Spleen (tissue), 7 donors: ENCODE measurements around the gene TAOK3.

ENCODE experiments used
- CTCF ChIP-seq, 11 experiments: fragments of 200-600 bp in 7 of 11; fragments of 450-650 bp in 4 of 11; sonication (generic) in 4 of 11; IDR thresholded peaks in 8 of 11; conservative IDR thresholded peaks in 3 of 11; 1 replicate in 7 of 11; 2 replicates in 4 of 11; pipeline versions ENCODE4 v1.4.0 to v1.8.0; 2016 to 2021; ENCODE audit warnings: antibody characterized with exemption in 11 of 11, inconsistent platforms in 4 of 11, mild to moderate bottlenecking in 1 of 11
- POLR2AphosphoS5 ChIP-seq, 3 donors: sonication (generic); formaldehyde crosslinking; IDR thresholded peaks; one replicate each; pipeline ENCODE4 v1.5.1; 2017; ENCODE audit warnings: antibody characterized with exemption in 3 of 3
- donor health status: DM: no; HTN: no; CAD: no; lungs with moderate emphysema.
- donor health status: DM: no; HTN: no; CAD: no.
- donor health status: DM: no; HTN: no; CAD: no.

DNA sequence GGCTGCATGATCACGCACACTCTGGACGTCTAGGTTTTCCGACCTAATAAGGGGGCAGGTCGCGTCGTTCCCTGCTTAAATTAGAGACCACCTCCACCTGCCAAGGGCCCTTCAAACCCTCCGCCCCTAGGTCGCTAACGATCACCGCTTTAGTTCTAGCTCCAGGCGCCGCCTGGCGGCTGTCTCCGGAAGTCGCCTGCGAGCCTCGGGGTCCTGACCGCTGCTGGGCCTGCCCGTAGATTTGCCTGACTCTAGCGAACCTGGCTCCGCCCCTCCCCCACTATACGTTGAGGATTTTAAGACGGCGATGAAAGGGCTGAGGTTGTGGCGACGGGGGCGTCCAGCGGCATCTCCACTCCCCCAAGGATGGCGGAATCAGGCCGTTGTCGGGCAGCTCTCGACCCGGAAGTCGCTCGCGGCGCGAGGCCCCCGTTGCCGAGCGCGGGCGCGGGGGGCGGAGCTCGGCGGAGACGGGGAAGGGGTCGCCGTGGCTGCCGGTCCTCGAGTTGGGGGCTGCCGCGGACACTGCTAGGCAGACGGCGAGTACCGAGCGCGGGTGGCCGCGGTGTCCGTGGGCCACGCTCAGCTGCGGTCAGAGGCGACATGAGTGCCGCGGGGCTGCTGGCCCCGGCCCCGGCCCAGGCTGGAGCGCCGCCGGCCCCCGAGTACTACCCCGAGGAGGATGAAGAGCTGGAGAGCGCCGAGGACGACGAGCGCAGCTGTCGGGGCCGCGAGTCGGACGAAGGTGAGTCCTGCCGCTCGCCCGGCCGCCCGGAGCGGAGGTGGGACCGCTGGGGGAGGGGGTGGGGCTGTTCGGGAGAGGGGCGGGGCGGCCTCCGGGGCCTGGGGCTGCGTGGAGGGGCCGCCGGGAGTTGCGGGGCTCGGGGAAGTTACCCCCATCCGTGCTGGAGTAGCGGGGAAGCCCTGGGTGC, 3.6 kb upstream of the TAOK3 start, which contains the start of gene SUDS3:
- TF ChIP-seq CTCF (IDR thresholded peaks at IDR 0.05 in 8 of 11, conservative IDR thresholded peaks at IDR 0.05 in 3 of 11) (peak; percentile 95 to 99 (median 98)), POLR2AphosphoS5 (IDR thresholded peaks at IDR 0.05) (peak; percentile 83 to 91 (median 85))
